Hepatocyte (in vitro differentiated cells): Measurements from ENCODE around the gene DNPEP. TPM values are rescaled to one million over a fixed set of nuclear protein-coding genes. Genes with fewer than 3 reads are reported as not detected.

Experiments used
- DNase-seq: peaks from one replicate; pipeline ENCODE4 v3.0.0-alpha.2; 2016; ENCODE audit warnings: low spot score
- H2AFZ ChIP-seq: fragments of 200-600 bp; sonication (generic); 2 replicates; pipeline ENCODE4 v1.6.0; 2016; ENCODE audit warnings: antibody characterized with exemption, mild to moderate bottlenecking
- H3K27ac ChIP-seq: fragments of 200-600 bp; sonication (generic); 2 replicates; pipeline ENCODE4 v1.5.1; 2016; ENCODE audit warnings: mild to moderate bottlenecking
- H3K27me3 ChIP-seq: fragments of 200-600 bp; sonication (generic); 2 replicates; pipeline ENCODE4 v1.6.1; 2016
- H3K36me3 ChIP-seq: fragments of 200-600 bp; sonication (generic); replicated peaks from 2 replicates; pipeline ENCODE4 v1.5.1; 2016; ENCODE audit warnings: low read depth; ENCODE audit not compliant: insufficient read depth
- H3K4me1 ChIP-seq: fragments of 200-600 bp; sonication (generic); 2 replicates; pipeline ENCODE4 v1.5.1; 2016; ENCODE audit warnings: mild to moderate bottlenecking, moderate library complexity; ENCODE audit not compliant: insufficient read depth
- H3K4me2 ChIP-seq: fragments of 200-600 bp; sonication (generic); 2 replicates; pipeline ENCODE4 v1.6.0; 2016
- H3K4me3 ChIP-seq: fragments of 200-600 bp; sonication (generic); 2 replicates; pipeline ENCODE4 v1.5.1; 2016; ENCODE audit warnings: mild to moderate bottlenecking
- H3K79me2 ChIP-seq: fragments of 200-600 bp; sonication (generic); 2 replicates; pipeline ENCODE4 v1.6.0; 2017; ENCODE audit warnings: mild to moderate bottlenecking
- H3K9me2 ChIP-seq: fragments of 200-600 bp; sonication (generic); replicated peaks from 2 replicates; pipeline ENCODE4 v1.6.0; 2017; ENCODE audit warnings: mild to moderate bottlenecking; ENCODE audit not compliant: insufficient read depth
- H3K9me3 ChIP-seq: fragments of 200-600 bp; sonication (generic); 2 replicates; pipeline ENCODE4 v1.5.1; 2016; ENCODE audit warnings: low read depth, mild to moderate bottlenecking
- H4K20me1 ChIP-seq: fragments of 200-600 bp; sonication (generic); 2 replicates; pipeline ENCODE4 v1.6.0; 2016; ENCODE audit warnings: mild to moderate bottlenecking; ENCODE audit not compliant: insufficient read depth, poor library complexity, severe bottlenecking
- EZH2 ChIP-seq: fragments of 200-600 bp; sonication (generic); IDR thresholded peaks from 2 replicates; pipeline ENCODE4 v1.6.1; 2016; ENCODE audit warnings: antibody characterized with exemption, mild to moderate bottlenecking, borderline replicate concordance
- EZH2phosphoT487 ChIP-seq: fragments of 200-600 bp; sonication (generic); IDR thresholded peaks from one replicate; pipeline ENCODE4 v1.6.1; 2018; ENCODE audit warnings: antibody characterized with exemption, mild to moderate bottlenecking, low read depth, moderate library complexity; ENCODE audit not compliant: unreplicated experiment, severe bottlenecking
- WGBS: methylation state at CpG from one replicate; pipeline ENCODE4 v1.1.6; 2016; ENCODE audit warnings: low lambda C conversion rate; ENCODE audit errors: missing lambda C conversion rate; 5-methylcytosine and 5-hydroxymethylcytosine counted together
- polyA plus RNA-seq: library from polyadenylated mRNA; unstranded; fragments of >200 nt; fragmentation: Nextera tagmentation; extraction: Ambion mirVana; gene quantifications from 2 replicates; pipeline ENCODE4 v1.2.1, GENCODE V29; 2016
- total RNA-seq: library from RNA; depleted of rRNA; stranded (reverse); fragments of >200 nt; gene quantifications from 2 replicates; pipeline ENCODE4 v1.2.3, GENCODE V29; 2014
- TF ChIP-seq, protein P1 (sequence below): fragments of 200-600 bp; sonication (generic); IDR thresholded peaks from 2 replicates; pipeline ENCODE4 v1.5.1; 2016; ENCODE audit warnings: antibody characterized with exemption, mild to moderate bottlenecking; ENCODE audit not compliant: poor library complexity

Gene DNPEP
- 53.5 and 72.0 TPM in 2 replicates for total RNA-seq
- 79.0 and 87.7 TPM in 2 replicates for polyA plus RNA-seq

DNA sequence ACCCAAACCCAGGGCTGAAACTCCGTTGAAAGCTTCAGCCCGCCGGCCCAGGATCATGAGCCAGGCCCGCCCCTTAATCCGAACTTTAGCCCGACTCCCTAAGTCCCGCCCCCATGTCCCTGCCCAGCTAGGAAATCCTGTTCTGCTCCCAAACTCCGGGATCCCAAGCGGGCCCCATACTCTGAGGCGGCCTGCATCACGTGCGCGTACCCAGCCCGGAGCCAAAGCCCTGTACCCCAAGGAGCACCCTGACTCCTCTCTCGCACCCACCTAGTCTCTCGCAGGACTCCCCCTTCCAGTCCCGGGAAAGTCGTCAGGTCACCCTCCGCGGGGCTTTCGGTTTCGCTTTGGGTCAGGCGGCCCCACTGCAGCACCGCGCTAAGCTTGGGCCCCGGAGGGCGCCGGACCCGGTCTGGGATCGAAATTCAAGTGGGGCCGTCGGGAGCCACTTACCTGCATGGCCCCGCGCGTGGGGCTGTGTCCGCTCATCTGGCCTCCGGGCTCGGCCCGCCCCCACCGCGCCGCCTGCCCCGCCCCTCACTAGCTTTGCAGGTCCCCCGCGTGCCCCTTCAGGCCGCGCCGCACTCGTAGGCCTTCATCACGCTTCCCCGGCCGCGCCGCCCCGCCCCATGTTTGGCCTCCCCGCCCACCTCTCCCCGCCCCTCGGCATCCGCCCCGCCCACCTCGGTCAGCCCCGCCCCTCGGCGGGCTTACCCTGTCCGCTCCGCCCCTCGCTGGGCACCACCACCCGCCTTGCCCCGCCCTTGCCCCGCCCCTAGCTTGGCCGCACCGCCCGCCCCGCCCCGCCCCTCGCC lies at the start of gene DNPEP:
TSS of gene DNPEP (minus strand) at position 607 of the 815 bp plus-strand sequence. CDS start at position 489, 118 bp downstream.
- peak within 1 kb of the TSS; percentile 98 for H3K27ac ChIP-seq
- H2AFZ ChIP-seq: peak within 1 kb of the TSS; percentile 67
- H3K9me2 ChIP-seq: no peaks in the 10 kb centered on the region
- peaks cover 13% of the 10 kb centered on the region for H3K4me1 ChIP-seq
- no peaks in the 10 kb centered on the region for H3K36me3 ChIP-seq
- H3K79me2 ChIP-seq: peaks cover 7% of the 10 kb centered on the region
- DNase-seq: peak; percentile 98
- TF ChIP-seq, protein P1, sequence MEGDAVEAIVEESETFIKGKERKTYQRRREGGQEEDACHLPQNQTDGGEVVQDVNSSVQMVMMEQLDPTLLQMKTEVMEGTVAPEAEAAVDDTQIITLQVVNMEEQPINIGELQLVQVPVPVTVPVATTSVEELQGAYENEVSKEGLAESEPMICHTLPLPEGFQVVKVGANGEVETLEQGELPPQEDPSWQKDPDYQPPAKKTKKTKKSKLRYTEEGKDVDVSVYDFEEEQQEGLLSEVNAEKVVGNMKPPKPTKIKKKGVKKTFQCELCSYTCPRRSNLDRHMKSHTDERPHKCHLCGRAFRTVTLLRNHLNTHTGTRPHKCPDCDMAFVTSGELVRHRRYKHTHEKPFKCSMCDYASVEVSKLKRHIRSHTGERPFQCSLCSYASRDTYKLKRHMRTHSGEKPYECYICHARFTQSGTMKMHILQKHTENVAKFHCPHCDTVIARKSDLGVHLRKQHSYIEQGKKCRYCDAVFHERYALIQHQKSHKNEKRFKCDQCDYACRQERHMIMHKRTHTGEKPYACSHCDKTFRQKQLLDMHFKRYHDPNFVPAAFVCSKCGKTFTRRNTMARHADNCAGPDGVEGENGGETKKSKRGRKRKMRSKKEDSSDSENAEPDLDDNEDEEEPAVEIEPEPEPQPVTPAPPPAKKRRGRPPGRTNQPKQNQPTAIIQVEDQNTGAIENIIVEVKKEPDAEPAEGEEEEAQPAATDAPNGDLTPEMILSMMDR: no peak
- TF ChIP-seq EZH2phosphoT487 (no peak), EZH2 (no peak)
- no peaks in the 10 kb centered on the region for H3K9me3 ChIP-seq
- peak within 1 kb of the TSS; percentile 83 for H3K4me2 ChIP-seq
- H3K27me3 ChIP-seq: no peaks in the 10 kb centered on the region
- 2% methylated on average over 40 of the region's 76 CpGs for WGBS
- peaks cover 2% of the 10 kb centered on the region for H4K20me1 ChIP-seq
- H3K4me3 ChIP-seq: peak within 1 kb of the TSS; percentile 54

DNA sequence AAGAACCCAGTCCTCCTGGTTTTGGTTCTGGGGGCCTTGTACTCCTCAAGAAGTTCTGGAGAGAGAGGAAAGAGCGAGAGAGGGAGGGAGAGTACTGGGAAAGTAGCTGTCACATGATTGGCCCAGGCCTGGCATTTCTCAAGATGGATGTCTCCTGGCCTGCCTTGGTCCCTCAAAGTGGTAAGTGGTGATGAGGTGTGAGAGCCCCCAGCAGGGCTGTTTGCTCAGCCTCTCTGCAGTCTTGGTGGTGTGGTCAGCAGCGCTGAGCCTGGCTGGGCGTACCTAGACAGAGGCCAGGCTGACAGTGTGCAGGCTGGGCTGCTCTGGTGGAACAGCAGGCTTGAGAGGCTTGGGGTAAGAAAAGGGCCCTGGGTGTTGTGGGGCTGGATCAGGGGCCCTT lies 49.4 kb upstream of the DNPEP start:
- WGBS: 63% methylated on average over 3 of the region's 3 CpGs
- Histone ChIP-seq H3K79me2 (no peaks in the 10 kb centered on the region), H4K20me1 (no peaks in the 10 kb centered on the region), H3K4me2 (no peak overlapping the region), H3K4me1 (peaks cover 25% of the 10 kb centered on the region), H3K27ac (no peak overlapping the region), H3K27me3 (peaks cover 23% of the 10 kb centered on the region), H3K4me3 (no peak overlapping the region), H2AFZ (no peak overlapping the region), H3K9me2 (no peaks in the 10 kb centered on the region), H3K36me3 (no peaks in the 10 kb centered on the region), H3K9me3 (no peaks in the 10 kb centered on the region)
- DNase-seq: no peak
- TF ChIP-seq EZH2phosphoT487 (no peak), EZH2 (no peak)
- TF ChIP-seq, protein P1: no peak

DNA sequence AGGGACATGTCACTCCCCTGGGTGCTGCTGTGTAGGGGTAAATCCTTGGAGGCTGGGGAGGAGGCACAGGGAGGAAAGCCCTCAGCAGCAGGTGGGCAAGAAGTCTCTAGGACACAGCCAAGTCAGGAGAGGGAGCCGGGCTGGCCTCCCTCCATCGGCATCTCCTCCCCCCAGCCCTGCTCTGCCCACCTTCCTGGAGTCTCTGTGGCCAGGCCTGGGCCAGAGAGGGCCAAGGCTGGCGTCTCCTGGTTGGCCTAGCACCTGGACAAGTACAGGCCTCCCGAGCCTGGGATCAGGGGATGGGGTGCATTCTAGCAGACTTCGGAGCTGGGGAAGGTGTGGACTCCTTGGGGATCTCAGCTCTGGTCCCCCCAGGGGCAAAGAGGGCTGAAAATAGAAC lies 48.8 kb upstream of the DNPEP start:
- no peak overlapping the region for H2AFZ ChIP-seq
- no peaks in the 10 kb centered on the region for H3K36me3 ChIP-seq
- no peak for DNase-seq
- no peak overlapping the region for H3K4me3 ChIP-seq
- no peak overlapping the region for H3K4me2 ChIP-seq
- TF ChIP-seq, protein P1: no peak
- TF ChIP-seq EZH2 (no peak), EZH2phosphoT487 (no peak)
- no peaks in the 10 kb centered on the region for H4K20me1 ChIP-seq
- no peaks in the 10 kb centered on the region for H3K9me3 ChIP-seq
- peaks cover 23% of the 10 kb centered on the region for H3K27me3 ChIP-seq
- no peak overlapping the region for H3K27ac ChIP-seq
- 95% methylated on average over 5 of the region's 5 CpGs for WGBS
- no peaks in the 10 kb centered on the region for H3K9me2 ChIP-seq
- H3K79me2 ChIP-seq: no peaks in the 10 kb centered on the region
- H3K4me1 ChIP-seq: peaks cover 24% of the 10 kb centered on the region
